Amniotic epithelial cell (primary cell): Measurements from ENCODE around the gene CISD3.
A peak's percentile ranks its signal among the peaks of the same experiment; 100 is the strongest.

Source experiments
- DNase-seq: peaks from one replicate; pipeline ENCODE4 v3.0.0-alpha.2; 2010; ENCODE audit warnings: low read depth

CISD3 gene, protein sequence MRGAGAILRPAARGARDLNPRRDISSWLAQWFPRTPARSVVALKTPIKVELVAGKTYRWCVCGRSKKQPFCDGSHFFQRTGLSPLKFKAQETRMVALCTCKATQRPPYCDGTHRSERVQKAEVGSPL

DNA sequence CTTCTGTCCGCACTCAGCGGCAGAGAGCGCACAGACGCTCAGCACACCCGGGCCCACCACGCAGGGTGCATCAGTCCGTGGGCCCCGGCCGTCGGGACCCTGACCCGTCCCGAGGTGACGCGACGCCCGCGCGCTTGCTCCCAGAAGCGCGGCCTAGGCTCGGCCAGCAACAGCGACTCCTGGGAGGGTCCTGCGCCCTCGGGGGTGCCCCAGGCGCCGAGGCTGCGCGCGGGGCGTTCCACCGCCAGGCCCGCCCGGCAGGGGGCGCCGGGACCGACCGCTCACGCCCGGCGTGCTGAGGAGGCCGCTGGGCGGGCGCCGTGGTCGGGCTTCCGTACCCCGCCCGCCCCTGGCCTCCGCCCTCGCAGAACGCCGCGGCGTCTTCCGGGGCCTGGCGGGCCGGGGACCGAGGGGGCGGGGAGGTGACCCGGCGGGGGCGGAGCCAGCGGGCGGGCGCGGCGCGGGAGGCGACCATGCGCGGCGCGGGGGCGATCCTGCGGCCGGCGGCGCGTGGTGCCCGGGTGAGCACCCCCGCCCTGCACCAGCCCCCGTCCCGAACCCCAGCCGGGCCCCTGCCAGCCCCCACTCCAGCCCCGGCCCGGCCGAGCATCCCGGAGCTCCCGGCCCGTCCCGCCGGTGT lies at the start of gene CISD3:
Gene CISD3 (plus strand): TSS at position 456 of the 640 bp plus-strand sequence. CDS start 18 bp downstream, at position 474.
- peak; percentile 68 for DNase-seq

DNA sequence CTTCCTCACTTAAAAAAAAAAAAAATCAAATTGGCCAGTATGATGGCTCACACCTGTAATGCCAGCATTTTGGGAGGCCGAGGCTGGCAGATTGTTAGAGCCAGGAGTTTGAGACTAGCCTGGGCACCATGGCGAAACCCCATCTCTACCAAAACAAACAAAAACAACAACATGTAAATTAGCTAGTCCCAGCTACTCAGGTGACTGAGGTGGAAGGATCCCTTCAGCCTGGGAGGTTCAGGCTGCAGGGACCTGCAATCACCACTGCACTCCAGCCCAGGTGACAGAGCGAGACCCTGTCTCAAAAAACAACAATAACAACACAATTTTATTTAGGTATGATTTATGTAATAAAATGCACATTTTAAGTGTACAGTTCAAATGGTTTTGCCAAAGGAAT lies 49.0 kb upstream of the CISD3 start:
- no peak for DNase-seq

DNA sequence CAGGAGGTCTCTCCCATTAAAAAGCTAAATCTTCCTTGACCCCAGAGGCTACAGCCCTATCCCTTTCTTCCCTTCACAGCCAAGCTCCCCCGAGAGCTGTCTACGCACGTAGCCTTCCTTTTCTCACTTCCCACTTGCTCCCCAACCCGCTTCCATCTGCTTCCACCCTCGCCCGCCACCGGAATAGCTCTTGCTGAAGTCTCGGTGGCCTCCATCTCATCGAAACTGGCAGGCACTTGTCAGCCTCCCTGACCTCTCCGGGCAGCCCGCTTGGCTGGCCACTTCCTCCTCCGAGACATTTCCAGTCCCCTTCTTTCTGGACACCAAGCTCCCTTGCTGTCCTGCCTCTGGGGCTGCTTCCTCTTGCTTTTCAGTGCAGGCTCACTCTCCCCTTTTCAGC lies 44.6 kb upstream of the CISD3 start:
- no peak for DNase-seq

DNA sequence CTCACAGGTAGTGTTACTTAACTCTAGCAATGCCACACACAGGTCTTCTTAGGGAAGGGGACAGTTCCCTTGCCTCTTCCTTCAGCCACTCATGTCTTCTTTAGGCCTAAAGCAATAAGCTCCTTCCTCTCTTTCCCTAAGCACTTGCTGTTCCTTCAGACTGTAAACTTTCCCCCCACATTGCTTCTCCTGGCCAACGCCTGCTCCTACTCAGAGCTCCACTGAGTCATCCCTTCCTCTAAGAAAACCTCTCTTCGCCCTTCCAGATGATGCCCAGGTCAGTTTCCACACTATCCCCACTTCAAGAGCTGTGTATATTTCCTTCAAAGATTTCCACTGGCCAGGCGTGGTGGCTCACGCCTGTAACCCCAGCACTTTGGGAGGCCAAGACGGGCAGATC lies 42.9 kb upstream of the CISD3 start:
- DNase-seq, result peak; percentile 65

DNA sequence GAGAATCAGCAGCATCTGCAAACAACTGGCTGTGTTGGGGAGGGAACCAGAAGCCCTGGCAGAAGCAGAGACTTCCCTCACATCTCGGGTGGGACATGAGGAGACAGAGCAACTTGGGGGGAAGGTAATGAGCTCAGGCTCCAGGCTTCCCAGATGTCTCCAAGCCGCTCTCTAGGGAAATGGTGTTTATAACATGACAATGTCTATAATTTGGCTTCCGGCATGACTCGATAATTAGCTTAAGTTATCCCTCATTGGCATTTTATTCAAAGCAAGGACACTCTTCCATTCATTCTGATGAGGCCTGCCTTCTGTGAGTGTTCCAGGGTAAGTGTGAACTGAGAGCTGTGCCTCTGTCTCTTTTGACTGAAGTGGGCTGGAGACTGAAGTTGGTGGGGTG lies 39.8 kb upstream of the CISD3 start:
- DNase-seq, result no peak

DNA sequence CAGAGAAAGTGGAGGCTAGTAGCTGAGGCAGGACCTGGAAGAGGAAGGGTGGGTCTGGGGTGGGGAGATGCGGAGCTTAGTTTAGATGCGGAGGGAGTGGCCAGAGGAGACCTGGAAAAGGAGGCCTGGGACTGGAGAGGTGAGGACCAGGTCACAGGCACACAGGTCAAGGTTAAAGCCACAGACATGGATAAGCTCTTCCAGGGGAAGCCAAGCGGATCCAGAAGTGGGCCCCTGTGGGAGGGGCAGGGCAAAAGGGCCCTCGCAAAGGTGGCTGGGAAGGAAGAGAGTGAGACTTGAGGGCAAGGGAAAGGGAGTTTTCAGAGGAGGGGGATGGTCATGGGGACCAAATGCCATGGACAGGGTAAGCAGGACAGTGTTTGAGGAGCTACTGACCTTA lies 39.0 kb upstream of the CISD3 start:
- DNase-seq, result no peak

DNA sequence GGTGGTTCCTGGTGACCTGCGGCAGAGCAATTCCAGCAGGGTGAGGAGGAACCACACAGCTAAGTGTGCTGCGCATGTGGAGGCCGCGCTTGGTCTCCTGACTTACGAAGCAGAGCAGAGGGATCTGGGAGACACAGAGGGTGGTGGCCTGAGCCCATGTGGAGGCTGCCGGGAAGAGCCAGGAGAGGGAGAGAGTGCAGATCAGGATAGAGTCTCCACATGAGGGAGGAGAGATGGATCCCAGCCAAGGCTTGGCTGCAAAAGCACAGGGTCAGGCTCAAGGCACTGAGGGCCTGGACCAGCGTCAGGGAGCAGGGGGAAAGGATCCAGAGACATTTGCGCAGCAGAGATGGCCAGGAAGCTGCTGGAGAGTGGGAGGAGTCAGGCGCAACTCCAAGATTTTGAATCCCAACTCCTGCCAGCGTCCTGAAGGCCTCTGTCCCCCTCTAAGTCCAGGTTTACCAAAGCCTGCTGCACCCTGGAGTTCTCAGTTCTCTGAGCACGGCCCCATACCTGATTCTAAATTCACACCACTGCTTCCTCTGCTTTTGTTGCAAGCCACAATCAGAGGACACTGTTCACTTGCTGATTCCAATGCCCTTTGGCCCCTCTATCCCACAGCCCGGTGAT lies 36.3 kb upstream of the CISD3 start:
- DNase-seq, result peak; percentile 18

DNA sequence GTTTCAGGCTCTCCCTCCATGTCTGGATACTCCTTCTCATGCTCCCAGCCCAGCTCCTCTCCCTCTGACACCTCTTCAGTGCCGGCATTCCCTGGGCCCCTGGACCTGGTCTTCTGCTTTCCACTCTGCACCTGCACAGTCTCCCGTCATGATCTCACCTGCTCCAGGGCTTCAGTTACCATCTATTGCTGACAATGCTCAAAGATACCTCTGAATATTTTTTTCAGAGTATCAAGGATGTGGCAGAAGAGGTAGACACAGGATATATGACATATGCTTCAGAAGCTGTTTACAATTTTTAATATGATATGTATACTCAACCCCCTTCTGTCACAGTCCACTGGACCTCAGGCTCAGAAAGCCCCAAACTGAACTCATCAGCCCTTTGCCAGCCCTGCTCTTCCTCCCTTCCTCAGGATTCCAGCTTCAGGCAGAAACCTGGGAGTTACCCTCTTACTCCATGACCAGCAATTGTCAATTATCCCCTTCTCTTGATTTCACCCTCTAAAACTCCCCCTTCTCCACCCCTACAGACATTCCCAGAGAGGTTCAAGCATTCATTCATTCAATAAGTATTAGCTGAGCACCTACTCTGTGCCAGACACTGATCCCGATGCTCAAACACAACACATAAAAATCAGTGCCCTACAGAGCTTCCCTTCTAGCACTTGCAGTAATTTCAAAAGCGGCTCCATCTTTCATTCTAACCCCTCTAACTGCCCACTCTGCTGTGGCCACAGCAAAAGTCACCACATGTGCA lies 32.9 kb upstream of the CISD3 start:
- no peak for DNase-seq

DNA sequence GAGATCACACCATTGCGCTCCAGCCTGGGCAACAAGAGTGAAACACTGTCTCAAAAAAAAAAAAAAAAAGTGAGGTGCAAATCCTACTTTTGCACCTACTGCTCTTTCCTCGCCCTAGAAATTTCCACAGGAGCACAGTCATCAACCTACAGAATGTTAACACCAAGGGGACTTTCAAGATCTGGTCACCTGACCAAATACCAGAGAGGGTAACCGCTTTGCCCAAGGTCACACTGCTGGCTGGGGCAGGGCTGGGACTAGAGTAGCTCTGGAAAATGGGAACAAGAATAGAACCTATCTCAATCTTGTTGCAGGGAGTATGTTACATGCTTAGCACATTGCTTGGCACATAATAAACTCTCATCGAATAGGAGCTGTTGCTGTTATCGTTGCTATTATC lies 31.4 kb upstream of the CISD3 start:
- DNase-seq, result no peak

DNA sequence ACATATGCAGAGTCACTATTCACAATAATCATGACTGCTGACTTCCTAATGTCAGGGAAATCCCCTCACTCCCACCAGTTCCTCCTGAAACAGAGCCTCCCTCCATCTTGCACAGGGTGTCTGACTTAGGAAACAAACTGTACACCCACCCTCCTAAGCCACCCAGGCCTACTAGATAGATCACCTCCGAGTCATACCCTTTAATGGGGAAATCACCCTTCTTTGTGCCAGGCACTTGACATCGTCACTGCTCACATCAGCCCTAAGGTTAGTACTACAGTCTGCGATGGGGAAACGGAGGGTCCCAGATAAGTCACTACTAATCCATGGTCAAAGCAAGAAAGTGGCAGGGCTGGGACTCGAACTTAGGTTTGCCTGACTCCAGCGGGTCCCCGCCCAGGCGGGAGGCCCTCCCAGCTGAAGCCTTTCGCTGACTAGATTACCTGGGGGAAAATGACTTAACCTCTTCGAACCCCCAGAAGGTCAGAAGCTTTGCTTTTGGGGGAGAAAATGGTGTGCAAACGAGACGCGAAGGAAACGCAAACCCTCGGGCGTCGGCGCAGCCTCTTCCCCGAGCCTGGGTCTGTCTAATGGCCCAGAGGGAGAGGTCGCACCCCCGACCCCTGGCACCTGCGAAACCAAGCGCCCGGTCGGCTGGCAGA lies 28.5 kb upstream of the CISD3 start:
- DNase-seq, result peak; percentile 55

DNA sequence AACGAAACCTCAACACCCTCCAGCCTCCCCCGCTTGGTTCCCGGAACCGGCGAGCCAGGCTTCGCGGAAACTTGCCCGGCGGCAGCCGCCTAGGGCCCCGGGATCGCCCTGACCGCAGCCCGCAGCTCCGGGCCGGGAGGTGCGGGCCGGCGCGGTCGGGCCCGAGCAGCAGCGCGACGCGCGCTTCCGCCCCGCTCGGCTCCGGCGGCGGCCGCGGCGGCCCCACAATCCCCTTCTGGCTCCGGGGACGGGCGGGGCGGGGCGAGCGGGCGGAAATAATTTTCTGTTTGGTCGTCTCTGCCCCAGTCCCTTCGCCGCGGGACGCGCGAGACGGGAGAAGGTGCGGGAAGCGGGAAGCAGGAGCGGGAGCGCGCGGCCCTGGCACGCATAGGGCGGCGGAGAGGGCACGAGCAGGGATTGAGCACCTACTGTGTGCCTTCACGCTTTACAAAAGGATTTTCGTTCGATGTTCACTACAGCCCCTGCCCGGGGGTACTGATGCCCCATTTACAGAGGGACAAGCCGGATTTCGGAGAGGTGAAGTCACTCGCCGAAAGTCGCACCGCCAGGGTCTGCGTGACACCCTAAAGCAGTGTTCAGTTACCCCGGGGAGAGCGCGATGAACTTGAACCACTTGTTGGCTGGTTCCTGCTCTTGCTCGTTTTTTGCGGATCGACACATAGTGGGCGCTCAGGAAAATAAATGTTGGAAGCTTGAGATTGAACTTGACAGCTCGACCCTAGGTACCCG lies 27.8 kb upstream of the CISD3 start:
- peak; percentile 72 for DNase-seq

DNA sequence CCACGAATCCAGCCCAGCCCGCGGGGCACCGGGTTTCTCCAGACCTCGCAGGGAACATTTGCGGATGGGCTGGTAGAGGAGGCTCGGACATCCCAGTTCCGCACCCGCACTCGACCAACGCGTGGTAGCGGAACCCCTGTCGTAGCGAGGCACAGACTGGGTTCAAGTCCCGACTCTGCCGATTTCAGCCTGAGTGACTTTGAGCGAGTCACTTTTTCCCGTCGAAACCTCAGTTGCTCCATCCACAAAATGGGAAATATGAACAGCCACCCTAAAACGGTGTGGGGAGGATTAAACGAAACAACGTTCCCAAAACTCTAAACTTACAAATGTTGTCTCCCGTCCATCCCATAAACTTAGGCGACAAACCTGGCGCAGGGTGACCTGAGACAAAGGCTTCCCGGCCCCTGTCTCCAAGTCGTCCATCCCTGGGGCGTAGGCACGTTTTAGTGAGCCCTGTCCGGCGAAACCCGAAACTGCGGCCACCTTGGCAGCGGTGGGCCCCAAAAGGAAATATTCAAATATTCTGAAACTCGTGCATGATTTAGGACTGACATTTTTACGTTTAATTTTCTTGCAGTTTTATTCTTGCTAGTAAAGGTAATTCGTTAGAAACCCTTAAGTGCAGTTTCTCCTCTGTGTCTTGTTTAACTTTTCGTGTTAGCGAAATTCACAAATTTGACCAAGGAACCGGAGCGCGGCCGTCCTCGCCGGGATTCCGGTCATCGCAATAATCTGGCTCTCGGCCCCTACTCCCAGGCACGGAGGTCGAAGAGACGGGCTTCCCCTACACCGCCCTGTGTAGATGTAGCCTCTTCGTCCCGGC lies 27.0 kb upstream of the CISD3 start:
- DNase-seq, result no peak

DNA sequence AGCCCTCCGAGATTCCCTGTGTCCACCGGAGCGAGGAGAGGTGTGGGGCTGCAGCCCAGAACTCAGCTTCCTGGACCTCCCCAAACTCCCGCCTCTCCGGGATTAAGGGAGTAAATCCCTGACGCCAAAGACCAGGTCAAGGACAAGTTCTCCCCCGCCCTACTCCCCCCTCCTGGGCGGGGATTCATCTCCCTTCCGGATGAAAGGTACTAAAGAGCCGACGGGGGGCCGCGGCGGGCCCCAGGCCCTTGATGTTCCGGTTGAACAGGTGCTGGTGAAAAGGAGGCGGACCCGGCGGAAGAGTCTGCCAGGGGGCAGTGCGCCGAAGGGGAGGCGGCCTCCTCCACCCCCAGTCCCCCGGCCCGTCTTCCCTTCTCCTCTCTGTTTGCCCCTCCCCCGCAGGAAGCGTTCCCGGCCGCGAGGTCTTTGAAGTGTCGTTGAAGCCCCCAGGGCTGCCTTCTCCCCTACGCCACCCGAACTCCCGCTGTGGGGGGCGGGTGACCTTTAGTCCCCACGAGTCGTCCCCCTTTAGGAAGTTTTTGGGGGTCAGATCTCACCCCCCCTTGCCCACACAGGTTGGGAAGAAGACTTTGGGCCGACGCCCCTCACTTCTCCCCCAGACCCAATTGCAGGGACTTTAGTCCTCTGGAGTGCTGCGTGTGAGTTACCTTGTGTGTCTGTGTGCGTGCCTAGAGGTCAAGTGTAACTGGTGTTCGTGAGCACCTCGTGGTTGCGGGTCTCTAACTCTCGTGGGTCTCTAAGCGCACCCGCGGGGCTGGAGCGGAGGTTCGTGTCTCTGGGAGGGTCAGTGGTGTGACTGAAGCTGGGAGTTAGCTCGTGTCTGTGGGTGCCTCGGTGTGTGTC lies 26.2 kb upstream of the CISD3 start:
- peak; percentile 56 for DNase-seq

DNA sequence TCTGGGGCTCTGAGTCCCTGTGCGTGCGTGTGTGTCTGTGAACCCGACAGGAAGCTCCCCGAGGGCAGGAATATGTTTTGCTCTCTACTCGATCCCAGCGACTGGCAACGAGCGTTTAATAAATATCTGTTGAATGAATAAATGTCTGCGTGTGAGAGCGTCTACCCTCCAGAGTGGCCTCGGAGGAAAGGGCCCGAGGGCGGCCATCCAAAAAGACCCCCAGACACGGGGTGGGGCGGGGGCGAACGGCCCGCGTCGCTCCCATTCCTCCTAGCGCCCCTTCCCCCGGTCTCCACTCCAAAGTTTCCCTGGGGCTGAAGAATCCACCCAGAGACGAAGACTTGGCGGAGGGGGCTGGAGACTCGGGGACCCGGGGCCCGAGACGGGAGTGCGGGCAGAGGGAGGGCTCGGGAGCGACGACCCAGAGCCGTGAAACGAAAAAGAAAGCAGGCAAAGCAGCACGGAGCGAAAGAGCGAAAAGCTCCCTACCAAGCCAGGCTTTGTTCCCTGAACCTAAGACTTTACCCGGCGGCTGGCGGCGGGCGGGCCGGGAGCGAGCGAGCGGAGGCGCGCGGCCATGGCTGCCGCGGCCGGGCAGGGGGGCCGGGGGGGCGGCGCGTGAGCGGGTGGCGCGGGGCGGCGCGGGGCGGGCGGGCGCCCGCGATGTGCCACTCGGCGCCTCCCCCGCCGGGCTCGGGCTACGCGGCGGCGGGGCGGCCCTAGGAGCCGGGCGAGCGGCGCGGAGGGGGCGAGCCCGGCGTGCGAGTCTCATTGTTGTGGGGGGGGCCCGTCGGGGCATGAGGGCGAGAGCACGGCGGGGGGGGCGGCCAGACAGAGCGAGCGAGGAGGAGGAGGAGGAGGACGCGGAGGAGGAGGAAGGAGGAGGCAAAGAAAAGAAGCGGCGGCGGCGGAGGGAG lies 25.3 kb upstream of the CISD3 start, which contains the start of gene MLLT6:
Gene MLLT6 (plus strand): TSS at position 668 of the 917 bp plus-strand sequence. CDS start 360 bp downstream, outside the sequence.
- DNase-seq, result peak; percentile 75

DNA sequence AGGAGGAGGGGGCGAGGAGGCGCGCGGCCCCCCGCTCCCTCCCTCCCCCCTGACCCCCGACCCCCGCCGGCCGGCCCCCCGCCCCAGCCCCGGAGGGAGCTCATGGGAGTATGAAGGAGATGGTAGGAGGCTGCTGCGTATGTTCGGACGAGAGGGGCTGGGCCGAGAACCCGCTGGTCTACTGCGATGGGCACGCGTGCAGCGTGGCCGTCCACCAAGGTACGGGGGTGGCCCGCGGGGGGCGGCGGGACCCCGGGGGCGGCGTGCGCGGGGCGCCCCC lies 24.7 kb upstream of the CISD3 start:
- no peak for DNase-seq

DNA sequence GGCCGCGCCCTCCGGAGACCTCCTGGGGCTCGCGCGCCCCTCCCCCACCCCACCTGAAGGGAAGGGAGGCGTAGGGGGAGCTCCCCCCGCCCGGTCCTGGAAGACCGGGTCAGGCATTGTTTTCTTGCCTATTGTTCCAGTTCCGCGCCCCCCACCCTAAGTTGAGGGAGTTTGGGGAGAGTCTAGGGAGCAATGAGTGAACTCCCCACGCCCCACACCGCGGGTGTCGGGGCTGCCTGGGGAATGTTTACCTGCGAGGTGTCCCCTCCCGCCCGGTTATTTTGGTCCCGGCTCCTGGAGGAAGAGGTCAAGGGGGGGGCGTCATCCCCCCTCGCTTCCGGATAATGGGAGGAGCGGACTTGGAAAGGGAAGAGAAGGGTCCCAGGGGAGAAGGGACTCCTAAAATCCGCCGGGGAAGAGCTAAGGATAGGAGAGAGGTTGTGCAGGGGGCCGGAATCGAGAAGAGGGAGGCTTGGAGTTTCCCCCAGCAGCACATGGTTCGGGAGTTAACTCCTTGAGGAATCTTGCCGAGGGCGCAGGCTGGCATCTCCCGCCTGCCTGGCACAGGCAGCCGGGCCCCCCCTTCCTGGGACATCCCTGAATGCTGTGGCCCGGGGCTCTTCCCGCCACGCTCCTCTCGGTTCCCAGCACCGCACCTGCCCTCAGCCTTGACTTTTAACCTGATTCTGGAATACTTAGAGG lies 24.2 kb upstream of the CISD3 start:
- DNase-seq, result no peak

DNA sequence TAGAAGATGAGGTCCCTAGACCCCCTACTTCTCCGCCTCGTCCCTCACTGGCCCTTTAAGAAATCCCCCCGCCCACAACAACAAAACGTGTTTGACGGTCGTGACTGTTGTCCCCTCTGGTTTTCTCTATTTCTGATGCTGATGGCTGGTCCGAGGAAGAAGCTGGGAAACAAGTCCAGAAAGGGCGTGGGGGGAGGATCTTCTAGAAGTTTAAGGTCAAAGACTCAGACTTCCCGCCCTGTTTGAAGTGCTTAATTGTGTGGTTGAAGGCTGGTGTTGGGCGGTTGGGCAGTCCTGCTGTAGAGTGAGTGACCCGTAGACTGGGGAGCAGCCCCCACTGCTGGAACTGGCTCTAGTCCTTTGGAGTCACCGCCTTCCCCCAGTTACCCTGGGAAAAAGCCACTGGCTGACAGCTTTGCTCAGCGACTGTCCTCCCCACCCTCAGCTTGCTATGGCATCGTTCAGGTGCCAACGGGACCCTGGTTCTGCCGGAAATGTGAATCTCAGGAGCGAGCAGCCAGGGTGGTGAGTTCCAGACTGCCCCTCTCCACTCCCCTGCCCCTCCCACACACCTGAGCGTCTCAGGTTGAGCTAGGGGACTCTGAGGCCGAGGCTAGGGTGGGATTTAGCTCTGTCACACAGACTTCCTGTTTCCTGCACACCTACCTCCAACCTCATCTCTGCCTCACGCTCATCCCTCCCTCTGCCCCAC lies 23.5 kb upstream of the CISD3 start:
- no peak for DNase-seq
